Erythroblast (primary cell): ENCODE data around the gene KIF4A.

ENCODE experiments used
- GATA1 ChIP-seq: IDR thresholded peaks from 2 replicates; pipeline ENCODE4 v1.6.1; 2011; ENCODE audit warnings: low read depth, mild to moderate bottlenecking, control low read depth, low read length, moderate library complexity
- POLR2A ChIP-seq: IDR thresholded peaks from 2 replicates; pipeline ENCODE4 v1.6.1; 2011; ENCODE audit warnings: mild to moderate bottlenecking, low read length

GRCh38 chrX:70301716-70302115 is 11.8 kb downstream of the KIF4A start:
- TF ChIP-seq POLR2A (no peak), GATA1 (no peak)
